ENCODE data around the gene ADRA1B. TPM values are rescaled to one million over a fixed set of nuclear protein-coding genes. Genes with fewer than 3 reads are reported as not detected.

The ADRA1B gene
- 1 to 10 TPM in 2 of 4 donors, under 1 TPM in 1, not detected in 1; 0.30 to 2.0 (median 2.0) TPM for total RNA-seq

DNA sequence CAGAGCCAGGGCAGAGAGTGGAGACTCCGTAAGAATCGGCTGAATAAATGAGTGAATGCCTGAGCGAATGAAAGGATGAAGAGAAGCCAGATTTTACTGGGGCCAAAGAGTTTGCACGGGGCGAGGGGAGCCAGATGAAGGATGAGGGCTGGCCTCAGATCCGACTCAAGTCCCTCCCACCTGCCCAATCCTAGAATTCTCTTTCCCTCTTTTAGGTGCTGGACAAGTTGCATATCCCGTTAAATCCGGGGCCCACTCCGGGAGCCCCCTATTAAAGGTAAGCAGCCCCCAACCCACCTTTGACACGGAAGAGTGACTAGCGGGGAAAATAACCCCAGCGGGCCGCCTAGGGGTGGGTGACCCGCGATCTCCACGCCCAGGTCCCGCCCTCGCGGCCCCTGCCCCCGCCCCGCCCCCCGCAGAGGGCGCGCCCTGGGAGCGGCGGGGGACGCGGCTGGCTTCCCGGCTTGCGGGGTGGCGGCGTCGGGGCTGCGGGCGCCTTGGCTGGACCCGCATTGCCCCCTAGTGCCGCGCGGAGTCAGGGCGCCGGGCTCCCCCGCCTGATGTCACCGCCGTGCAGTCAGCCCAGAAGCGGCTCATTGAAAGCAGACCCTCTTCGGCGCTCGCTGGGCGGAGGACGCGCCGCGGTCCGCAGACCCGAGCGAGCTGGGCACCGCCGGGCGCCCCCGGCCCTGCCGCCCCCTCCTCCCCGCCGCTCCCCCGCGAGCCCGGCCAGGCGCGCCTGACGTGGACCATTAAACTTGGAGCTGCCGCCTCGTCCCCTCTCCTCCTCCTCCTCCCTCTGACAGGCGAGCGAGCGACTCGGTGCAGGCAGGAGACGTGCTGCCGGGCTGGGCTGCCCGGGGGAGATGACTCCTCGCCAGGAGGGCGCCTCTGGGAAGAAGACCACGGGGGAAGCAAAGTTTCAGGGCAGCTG, at the start of gene ADRA1B:
ADRA1B (plus strand) TSS at position 579 of the 937 bp plus-strand sequence. CDS start 424 bp downstream, outside the sequence.
- DNase-seq (ENCODE audit: low spot score in 2 of 2) = peak in 1 of 2 donors; percentile 93
- intact Hi-C loops (cut with DNase I; ENCODE audit: low total_unique reads) = no loop called here
- 2% methylated on average over 24 to 35 of the region's 81 CpGs for WGBS, 2 donors
- peak within 1 kb of the TSS; percentile 6 for H3K4me3 ChIP-seq (ENCODE audit: low read depth, poor library complexity, severe bottlenecking)
- TF ChIP-seq, protein P1, sequence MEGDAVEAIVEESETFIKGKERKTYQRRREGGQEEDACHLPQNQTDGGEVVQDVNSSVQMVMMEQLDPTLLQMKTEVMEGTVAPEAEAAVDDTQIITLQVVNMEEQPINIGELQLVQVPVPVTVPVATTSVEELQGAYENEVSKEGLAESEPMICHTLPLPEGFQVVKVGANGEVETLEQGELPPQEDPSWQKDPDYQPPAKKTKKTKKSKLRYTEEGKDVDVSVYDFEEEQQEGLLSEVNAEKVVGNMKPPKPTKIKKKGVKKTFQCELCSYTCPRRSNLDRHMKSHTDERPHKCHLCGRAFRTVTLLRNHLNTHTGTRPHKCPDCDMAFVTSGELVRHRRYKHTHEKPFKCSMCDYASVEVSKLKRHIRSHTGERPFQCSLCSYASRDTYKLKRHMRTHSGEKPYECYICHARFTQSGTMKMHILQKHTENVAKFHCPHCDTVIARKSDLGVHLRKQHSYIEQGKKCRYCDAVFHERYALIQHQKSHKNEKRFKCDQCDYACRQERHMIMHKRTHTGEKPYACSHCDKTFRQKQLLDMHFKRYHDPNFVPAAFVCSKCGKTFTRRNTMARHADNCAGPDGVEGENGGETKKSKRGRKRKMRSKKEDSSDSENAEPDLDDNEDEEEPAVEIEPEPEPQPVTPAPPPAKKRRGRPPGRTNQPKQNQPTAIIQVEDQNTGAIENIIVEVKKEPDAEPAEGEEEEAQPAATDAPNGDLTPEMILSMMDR (IDR thresholded peaks at IDR 0.05) = no peak
- no peak for TF ChIP-seq POLR2A (IDR thresholded peaks at IDR 0.05)

DNA sequence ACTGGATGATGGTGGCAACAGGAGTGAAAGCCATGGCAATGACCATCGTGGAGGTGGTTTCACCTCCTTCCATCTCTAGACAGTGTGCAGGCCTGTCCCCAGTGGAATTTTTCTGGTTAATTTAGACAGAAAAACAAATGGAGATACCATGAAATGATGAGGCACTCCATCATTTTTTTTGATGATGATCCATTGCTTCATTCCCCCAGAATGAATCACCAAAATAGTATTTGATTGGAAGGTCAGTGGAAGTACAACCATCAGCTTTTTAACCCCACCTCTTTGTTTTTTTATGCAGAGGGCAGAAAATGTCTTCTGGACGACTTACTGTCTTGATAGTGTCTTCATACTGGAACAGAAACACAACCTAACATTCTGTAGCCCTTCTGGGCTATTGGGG, 42.6 kb upstream of the ADRA1B start:
- intact Hi-C loops (cut with DNase I; ENCODE audit: low total_unique reads) = no loop called here
- no peak for DNase-seq (ENCODE audit: low spot score in 2 of 2)
- no peak for TF ChIP-seq POLR2A (IDR thresholded peaks at IDR 0.05)
- TF ChIP-seq, protein P1 (IDR thresholded peaks at IDR 0.05) = no peak
- H3K4me3 ChIP-seq (ENCODE audit: low read depth, poor library complexity, severe bottlenecking) = no peak overlapping the region
- 84 to 86% methylated on average over 2 of the region's 2 CpGs for WGBS, 2 donors

DNA sequence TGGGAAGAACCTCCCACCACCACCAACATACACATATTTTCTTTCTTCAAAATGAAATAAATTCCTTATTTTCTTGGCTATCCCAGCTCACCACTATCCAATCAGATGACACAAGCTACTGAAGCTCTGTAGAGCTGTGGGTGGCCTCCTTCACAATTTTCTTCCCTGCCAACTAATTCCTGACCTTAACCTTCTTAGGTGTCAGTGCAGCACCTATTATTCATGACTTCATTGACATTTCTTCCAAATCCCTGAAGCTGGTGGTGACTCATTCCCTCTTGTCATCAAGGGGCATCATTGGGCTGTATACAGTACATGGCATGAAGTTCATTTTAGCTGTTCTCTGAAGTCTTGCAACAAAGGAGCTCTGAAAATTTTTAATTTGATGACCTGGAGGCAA, 42.0 kb upstream of the ADRA1B start:
- intact Hi-C loops (cut with DNase I; ENCODE audit: low total_unique reads) = no loop called here
- DNase-seq (ENCODE audit: low spot score in 2 of 2) = no peak
- TF ChIP-seq, protein P1 (IDR thresholded peaks at IDR 0.05) = no peak
- TF ChIP-seq POLR2A (IDR thresholded peaks at IDR 0.05) = no peak
- H3K4me3 ChIP-seq (ENCODE audit: low read depth, poor library complexity, severe bottlenecking) = no peak overlapping the region

DNA sequence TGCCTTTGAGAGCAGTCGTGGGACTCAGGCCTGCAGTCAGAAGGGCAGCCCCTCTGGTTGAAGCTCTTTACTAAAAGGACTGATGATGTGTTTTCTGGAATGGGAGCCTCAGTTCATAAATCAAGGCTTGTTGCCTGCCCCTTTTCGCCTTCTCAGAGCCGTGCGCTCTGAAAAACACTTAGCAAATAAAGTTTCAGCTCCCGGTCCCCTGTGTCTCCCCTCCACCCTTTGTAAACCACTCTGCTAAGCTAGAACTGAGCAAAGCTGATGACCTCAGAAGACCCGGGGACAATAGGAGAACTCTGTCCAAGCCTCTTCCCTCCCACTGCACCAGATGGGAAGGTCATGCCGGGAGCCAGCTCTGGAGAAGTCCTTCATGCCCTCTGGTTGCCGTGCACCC, 39.3 kb upstream of the ADRA1B start:
- intact Hi-C loops (cut with DNase I; ENCODE audit: low total_unique reads) = no loop called here
- WGBS, 2 donors = 69 to 77% methylated on average over 8 of the region's 8 CpGs
- no peak for DNase-seq (ENCODE audit: low spot score in 2 of 2)
- TF ChIP-seq POLR2A (IDR thresholded peaks at IDR 0.05) = no peak
- TF ChIP-seq, protein P1 (IDR thresholded peaks at IDR 0.05) = no peak
- H3K4me3 ChIP-seq (ENCODE audit: low read depth, poor library complexity, severe bottlenecking) = no peak overlapping the region

DNA sequence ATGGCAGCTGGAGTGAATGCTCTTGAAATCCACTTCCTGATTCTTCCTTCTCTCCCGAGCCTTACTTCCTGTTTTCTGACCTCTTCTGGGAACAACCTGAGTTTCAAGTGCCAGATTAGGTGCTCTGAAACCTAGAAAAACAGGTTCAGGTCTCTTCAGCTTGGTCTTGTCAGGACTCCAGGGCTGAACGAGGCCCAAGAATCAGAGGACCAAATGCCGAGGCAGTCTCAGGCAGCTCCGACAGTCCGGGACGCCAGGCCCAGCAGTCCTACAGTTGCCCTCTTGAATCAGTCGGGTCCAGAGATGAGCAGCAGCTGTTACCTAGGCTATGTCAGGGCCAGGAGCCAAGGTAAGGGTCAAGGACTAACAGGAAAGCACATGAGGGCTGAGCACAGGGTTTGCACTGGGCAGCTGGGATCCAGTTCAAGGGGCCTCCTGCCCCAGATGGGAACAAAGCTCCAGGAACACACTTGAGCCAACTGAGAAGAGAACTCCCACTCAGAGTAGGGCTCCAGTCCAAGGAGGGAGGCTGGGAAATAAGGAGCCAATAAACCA, 38.3 kb upstream of the ADRA1B start:
- no peak overlapping the region for H3K4me3 ChIP-seq (ENCODE audit: low read depth, poor library complexity, severe bottlenecking)
- DNase-seq (ENCODE audit: low spot score in 2 of 2) = no peak
- no peak for TF ChIP-seq POLR2A (IDR thresholded peaks at IDR 0.05)
- TF ChIP-seq, protein P1 (IDR thresholded peaks at IDR 0.05) = no peak
- intact Hi-C loops (cut with DNase I; ENCODE audit: low total_unique reads) = no loop called here
- 8 to 41% methylated on average over 7 of the region's 7 CpGs for WGBS, 2 donors

Measured in lower leg skin (tissue), 4 donors.